GM04503 (cell line): Measurements from ENCODE around the gene EIF4EBP2.

Experiments
- DNase-seq: peaks from one replicate; pipeline ENCODE4 v3.0.0-alpha.2; 2012; ENCODE audit warnings: low read depth

The EIF4EBP2 gene

GRCh38 chr10:70432561-70433263, 28.8 kb downstream of the EIF4EBP2 start:
- no peak for DNase-seq

- peak; percentile 24 for DNase-seq
Measured at GRCh38 chr10:70433581-70434280, 29.8 kb downstream of the EIF4EBP2 start.

DNA sequence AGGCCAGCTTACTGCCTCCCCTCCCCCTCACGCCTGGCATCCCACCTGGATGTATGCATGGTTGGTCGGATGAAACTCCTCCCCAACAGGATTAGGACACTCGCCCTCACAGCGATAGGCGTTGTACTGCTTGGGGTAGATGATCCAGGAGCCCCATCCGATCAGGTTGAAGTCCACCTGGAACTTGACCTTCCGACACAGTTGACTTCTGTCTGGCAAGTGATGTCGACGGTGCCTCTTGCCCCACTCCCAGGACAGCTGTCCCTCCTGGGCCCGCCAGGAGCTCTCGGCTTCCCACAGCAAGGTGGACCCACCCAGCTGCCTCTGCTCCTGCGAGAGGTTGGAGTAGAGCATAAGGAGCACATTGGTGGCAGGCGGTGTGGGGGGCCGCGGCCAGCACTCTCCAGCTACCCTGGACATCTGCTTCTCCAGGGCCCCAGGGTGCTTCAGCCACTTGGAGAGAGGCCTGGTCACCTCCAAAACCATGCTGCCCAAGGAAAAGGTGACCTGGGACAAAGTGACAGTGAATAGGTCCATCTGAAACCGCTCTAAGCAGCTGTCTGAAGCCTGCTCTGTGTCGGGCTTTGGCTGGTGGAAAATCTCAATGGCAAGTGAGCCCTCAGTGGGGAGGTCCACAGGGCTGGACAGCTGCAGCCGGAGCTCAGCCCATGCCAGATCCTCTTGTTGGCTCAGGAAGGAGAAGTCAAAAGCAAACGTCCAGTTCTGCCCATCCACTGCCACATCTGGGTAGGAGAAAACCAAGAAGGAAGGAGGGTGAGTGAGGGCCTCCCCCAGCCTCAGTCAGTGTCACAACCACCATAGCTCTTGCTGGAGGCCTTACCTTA, 31.5 kb downstream of the EIF4EBP2 start:
- DNase-seq, result no peak

GRCh38 chr10:70437721-70438120, 33.8 kb downstream of the EIF4EBP2 start:
- DNase-seq, result no peak

GRCh38 chr10:70440296-70441160, 36.6 kb downstream of the EIF4EBP2 start:
- DNase-seq, result no peak

- DNase-seq, result no peak
Measured at GRCh38 chr10:70441161-70441894, 37.4 kb downstream of the EIF4EBP2 start, which contains the start of gene NODAL. NODAL (minus strand) TSS chr10:70441681; CDS start chr10:70441667, 14 bp downstream.

GRCh38 chr10:70441895-70442309, 38.0 kb downstream of the EIF4EBP2 start:
- no peak for DNase-seq

DNA sequence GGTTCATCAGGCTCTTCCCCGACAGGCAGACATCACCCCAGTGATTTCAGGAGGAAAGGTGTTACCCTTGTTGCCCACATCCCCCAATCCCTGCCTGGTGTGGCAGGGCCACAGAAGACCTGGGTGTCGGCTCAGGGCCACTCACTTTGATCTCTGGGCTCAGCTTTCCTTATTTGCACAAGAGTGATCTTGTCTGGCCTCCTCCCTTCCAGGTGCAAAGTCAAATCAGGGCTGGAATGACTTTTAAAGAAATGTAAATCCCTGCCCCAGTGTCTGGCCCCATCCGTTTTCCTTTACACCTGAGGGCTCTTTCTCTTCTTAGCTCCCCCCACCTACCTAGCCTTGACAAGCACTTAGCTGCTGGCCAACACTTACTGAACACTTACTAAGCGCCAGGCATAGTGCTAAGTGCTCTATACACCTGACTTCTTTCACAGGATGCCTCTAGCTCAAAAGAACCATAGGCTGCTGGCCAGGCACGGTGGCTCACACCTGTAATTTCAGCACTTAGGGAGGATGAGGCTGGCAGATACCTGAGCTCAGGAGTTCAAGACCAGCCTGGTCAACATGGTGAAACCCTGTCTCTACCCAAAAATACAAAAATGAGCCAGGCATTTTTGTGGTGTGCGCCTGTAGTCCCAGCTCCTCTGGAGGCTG, 38.5 kb downstream of the EIF4EBP2 start:
- no peak for DNase-seq

DNA sequence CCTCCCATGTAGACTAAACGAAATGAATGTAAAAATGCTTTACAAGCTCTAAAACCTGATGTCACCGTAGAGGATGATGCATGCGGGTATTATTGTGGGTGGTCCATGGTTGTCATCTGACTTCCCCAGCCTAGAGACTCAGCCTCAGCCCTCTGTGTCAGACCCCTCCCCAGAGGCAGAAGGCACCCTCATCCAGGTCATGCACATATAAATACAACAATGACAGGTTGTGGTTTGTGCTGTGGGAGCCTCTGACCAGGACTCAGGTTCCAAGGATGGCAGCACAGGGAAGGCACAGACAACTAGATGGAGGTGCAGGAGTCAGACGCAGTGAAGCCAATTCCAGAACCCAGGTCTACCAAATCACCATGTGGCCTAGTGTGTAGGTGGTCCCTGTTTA, 40.8 kb downstream of the EIF4EBP2 start:
- DNase-seq, result no peak

DNA sequence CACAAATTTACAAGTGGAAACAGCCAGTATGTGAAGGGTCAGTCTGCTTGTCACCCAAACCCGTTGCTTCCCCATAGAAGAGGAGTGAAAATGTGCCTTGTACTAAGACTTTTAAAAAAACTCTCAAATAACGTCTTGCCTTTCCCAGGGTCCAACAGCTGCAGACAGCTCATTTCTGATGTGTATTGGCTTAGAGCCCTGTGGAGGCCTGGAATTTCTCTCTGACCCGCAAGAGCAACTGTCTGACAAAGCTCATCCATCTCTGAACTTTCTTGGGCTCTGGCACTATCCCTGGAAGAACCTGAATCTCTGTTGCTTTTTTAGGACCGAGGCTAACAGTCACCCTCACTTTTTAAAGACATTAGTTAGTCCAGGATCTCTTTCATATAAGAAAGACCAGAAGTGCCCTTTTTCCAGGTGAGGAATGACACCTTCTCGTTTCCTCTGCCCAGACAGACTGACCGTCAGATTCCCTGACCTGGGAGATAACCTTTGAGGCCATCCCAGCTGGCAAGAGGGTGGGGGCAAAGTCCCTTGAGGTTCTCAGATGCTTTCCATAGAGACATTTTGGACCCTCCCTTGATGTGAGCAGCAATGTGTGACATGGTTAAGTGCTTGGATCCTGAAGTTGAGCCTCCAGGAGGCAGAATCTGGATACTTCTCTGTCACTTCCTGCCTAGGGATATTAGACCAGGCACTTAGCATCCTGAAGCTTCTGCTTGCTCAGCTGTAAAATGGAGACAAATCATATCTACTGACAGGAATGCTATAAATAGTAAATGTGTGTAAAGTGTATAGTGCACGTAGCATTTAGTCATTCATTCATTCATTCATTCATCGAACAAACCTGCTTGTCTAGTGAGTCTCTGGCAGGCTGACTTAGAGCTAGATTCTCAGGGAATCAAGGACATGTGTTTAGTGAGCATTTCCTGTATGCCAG, 42.0 kb downstream of the EIF4EBP2 start:
- no peak for DNase-seq

GRCh38 chr10:70448236-70448635, 44.3 kb downstream of the EIF4EBP2 start:
- DNase-seq, result no peak

DNA sequence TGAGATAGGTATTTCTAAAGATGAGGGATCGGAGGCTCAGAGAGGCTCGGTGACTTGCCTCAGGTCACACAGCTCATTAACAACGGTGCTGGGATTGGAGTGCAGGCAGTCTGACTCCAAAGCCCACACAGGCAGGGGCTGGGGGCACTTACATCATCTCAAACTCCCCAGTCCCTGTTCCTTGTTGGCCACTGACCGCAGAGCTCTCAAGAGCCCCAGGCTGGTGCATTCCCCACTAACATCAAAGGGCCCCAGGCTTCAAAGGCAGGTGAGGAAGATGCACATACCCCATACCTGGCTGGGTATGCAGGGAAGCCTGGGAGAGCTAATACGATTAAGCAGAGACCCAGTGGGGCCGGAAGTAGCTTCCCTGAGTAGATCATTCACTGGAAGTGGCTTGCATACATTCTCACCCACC, 51.3 kb downstream of the EIF4EBP2 start:
- DNase-seq, result no peak

DNA sequence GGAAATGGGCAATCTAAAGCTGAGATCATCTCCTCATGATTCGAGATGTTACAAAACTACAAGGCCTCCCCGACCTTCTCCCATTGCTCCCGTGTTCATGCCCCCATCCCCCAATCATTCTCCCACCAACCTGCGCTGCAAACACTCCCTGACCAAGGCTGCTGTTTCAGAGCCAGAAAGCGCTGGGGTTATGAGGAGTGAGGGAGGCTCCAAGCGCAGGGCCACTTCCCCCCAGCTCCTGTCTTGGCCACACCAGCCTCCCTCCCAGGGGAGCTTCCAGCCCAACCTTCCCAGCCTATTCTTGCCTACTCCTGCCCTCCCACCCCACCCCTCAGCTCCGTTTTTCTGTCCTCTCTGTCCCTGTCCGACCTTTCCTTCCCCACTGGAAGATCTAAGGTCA, 52.2 kb downstream of the EIF4EBP2 start:
- DNase-seq, result no peak

DNA sequence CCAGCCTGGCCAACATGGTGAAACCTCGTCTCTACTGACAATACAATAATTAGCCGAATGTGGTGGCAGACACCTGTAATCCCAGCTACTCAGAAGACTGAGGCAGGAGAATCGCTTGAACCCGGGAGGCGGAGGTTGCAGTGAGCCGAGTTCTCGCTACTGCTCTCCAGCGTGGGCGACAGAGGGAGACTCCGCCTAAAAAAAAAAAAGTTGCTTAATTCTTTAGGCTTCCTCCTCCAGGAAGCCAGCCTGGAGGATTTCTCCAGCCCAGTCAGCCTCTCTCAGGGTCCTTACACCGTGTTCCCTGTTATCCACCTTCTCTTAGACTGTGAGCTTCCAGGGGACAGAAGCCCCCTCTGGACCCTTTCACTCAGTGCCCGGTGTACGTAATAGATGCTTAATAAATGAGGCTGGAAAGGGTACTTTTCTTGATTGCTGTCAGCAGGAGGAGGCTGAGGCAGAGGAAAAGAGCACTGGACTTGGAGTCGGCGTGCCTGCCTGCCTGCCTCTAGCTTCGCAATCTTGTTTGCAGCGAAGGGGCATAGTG, 53.9 kb downstream of the EIF4EBP2 start:
- DNase-seq, result no peak

DNA sequence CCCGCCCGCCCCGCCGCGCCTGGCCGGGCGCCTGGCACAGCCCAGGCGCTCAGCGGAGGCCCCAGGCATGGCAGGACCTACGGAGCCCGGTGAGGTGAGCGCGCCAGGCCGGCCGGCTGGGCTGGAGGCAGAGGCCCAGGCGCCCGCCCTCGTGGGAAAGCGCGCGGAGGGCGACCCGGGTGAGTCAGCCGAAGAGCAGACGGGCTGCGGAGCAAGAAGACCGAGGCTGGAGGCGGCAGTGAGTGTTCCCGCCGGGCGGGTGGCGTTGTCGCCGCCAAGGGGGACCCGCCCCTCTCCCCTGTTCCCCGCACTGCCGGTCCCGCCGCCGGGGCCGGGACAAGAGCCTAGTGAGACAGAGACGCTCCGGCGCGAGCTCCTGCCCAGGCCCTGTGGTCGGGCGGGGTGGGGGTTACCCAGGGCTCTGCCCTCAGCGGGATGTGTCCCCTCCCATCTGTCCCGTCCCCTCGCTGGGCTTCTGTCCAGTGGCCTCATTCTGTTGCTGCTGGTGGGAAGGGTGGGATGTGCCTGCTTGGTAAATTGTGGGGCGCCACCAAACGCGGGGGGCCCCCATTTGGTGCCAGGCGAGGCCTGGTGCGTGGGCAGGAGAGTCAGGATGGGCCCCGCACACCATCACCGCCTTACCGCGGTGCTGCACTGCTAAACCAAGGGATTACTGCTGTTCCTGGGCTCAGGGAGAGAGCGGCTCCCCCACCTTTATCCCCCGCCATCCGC, 54.5 kb downstream of the EIF4EBP2 start:
- DNase-seq, result no peak

GRCh38 chr10:70459061-70459773, 55.3 kb downstream of the EIF4EBP2 start:
- DNase-seq, result no peak

GRCh38 chr10:70459774-70460490, 56.0 kb downstream of the EIF4EBP2 start:
- DNase-seq, result no peak
